Heart left ventricle (tissue), 13 donors: ENCODE data around the gene FZD10.

Source experiments
- POLR2A ChIP-seq, 2 donors: fragments of 450-650 bp; IDR thresholded peaks; one replicate each; pipeline ENCODE4 v1.6.1; 2017; ENCODE audit warnings: antibody characterized with exemption in 2 of 2, mild to moderate bottlenecking in 2 of 2, moderate library complexity in 2 of 2
- TF ChIP-seq, protein P1 (sequence below), 12 donors: fragments of 200-600 bp; sonication (generic) in 4 of 12; IDR thresholded peaks; one replicate each; pipeline versions ENCODE4 v1.5.0 to v1.8.0; 2018 to 2022; ENCODE audit warnings: antibody characterized with exemption in 12 of 12, mild to moderate bottlenecking in 5 of 12
- donor health status: ischemic (EF 13 %, LVEDD 7.1; RV severe dilation, severe dysfunction).
- donor health status: DM: no; HTN: yes; CAD: no.
- donor health status: DM: no; HTN: no; CAD: no.
- donor health status: ischemic (EF 25% LVEDD 6.9; RV normal size, moderate dysfunction).
- donor health status: ischemic (EF 25% LVEDD 5.7; RV mildly dilated, moderate dysfunction).
- donor health status: ischemic (EF 35%, LVEDD 5.7; RV mildly dilated, moderate dysfunction).
- donor health status: nonischemic (EF 11% LVEDD 7.7; RV severe dilation, severe dysfunction).
- donor health status: DM: yes; HTN: yes; CAD: no.
- donor health status: PGD.
- donor health status: ischemic (EF 29% LVEDD 5.4; RV normal size, mild dysfunction).
- donor health status: nonischemic (EF 23%, LVEDD 6.1; RV moderate dilation, normal function).

DNA sequence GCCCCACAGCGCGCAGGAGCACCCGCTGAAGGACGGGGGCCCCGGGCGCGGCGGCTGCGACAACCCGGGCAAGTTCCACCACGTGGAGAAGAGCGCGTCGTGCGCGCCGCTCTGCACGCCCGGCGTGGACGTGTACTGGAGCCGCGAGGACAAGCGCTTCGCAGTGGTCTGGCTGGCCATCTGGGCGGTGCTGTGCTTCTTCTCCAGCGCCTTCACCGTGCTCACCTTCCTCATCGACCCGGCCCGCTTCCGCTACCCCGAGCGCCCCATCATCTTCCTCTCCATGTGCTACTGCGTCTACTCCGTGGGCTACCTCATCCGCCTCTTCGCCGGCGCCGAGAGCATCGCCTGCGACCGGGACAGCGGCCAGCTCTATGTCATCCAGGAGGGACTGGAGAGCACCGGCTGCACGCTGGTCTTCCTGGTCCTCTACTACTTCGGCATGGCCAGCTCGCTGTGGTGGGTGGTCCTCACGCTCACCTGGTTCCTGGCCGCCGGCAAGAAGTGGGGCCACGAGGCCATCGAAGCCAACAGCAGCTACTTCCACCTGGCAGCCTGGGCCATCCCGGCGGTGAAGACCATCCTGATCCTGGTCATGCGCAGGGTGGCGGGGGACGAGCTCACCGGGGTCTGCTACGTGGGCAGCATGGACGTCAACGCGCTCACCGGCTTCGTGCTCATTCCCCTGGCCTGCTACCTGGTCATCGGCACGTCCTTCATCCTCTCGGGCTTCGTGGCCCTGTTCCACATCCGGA is 1.4 kb downstream of the FZD10 start:
- TF ChIP-seq, protein P1, sequence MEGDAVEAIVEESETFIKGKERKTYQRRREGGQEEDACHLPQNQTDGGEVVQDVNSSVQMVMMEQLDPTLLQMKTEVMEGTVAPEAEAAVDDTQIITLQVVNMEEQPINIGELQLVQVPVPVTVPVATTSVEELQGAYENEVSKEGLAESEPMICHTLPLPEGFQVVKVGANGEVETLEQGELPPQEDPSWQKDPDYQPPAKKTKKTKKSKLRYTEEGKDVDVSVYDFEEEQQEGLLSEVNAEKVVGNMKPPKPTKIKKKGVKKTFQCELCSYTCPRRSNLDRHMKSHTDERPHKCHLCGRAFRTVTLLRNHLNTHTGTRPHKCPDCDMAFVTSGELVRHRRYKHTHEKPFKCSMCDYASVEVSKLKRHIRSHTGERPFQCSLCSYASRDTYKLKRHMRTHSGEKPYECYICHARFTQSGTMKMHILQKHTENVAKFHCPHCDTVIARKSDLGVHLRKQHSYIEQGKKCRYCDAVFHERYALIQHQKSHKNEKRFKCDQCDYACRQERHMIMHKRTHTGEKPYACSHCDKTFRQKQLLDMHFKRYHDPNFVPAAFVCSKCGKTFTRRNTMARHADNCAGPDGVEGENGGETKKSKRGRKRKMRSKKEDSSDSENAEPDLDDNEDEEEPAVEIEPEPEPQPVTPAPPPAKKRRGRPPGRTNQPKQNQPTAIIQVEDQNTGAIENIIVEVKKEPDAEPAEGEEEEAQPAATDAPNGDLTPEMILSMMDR (IDR thresholded peaks at IDR 0.05): no peak
- TF ChIP-seq POLR2A (IDR thresholded peaks at IDR 0.05): no peak
